GM19025 (cell line): ENCODE data around the gene PDE4B.

Experiments
- ATAC-seq: cut with Tn5 transposase; IDR thresholded peaks from one replicate; pipeline ENCODE4 v1.9.1; 2021; ENCODE audit warnings: mild to moderate bottlenecking, low read depth, moderate library complexity; ENCODE audit not compliant: unreplicated experiment

Gene PDE4B

GRCh38 chr1:65792669-65793358 is at the start of gene PDE4B:
Gene PDE4B (plus strand): TSS chr1:65792895.
- ATAC-seq, result no peak

GRCh38 chr1:65744731-65745130 is 48.0 kb upstream of the PDE4B start:
- no peak for ATAC-seq

DNA sequence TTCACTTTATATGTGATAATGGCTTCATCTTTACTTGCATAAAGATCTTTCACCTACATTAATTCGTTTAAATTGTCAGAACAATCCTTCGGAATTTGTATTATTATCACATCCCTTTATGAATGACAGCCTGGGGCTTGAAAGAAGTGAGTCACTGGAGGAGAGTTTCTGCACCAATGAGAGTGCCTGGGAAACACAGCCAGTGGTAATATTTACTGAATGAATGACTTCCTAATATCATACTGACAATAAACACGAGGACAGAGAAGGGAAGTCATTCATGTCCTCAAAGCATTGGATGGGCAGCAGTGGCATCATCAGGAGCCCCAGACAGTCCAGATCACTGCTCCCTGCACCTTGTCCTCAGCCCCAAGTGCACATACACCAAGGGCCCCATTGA is 40.7 kb upstream of the PDE4B start:
- no peak for ATAC-seq

- ATAC-seq, result no peak
Observed at GRCh38 chr1:65756616-65757015, 36.1 kb upstream of the PDE4B start.

DNA sequence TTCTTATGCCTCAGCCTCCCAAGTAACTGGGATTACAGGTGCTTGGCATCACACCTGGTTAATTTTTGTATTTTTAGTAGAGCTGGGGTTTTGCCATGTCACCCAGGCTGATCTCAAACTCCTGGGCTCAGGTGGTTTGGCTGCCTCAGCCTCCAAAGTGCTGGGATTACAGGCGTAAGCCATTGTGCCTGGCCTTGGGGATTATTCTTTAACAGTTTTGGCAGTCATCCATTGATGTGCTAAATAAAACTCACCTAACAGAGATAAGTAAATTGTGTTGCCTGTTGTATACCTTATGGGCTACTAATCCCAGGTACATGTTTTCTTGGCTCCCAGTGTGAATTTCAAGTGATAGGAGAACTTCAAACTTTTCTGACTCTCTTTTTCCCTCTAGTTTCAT is 35.2 kb upstream of the PDE4B start:
- ATAC-seq, result no peak

GRCh38 chr1:65758128-65758527 is 34.6 kb upstream of the PDE4B start:
- ATAC-seq, result no peak

DNA sequence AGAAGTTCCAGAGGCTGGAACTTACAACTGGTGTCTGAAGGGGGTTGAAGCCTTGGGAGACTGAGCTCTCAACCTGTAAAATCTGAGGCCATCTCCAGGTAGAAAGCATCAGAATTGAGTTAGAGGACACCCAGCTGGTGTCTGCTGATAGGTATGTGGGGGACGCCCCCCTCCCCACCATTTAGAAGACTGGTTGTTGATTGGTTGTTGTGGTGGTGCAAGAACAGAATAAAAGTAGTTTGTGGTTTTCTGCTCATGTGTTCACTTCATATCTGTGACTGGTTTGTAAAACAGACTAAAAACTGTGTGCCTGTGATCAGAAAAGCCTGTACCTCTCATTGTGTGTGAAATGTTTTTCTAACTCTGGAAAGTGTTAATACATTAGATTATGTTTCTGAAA is 33.2 kb upstream of the PDE4B start:
- no peak for ATAC-seq

DNA sequence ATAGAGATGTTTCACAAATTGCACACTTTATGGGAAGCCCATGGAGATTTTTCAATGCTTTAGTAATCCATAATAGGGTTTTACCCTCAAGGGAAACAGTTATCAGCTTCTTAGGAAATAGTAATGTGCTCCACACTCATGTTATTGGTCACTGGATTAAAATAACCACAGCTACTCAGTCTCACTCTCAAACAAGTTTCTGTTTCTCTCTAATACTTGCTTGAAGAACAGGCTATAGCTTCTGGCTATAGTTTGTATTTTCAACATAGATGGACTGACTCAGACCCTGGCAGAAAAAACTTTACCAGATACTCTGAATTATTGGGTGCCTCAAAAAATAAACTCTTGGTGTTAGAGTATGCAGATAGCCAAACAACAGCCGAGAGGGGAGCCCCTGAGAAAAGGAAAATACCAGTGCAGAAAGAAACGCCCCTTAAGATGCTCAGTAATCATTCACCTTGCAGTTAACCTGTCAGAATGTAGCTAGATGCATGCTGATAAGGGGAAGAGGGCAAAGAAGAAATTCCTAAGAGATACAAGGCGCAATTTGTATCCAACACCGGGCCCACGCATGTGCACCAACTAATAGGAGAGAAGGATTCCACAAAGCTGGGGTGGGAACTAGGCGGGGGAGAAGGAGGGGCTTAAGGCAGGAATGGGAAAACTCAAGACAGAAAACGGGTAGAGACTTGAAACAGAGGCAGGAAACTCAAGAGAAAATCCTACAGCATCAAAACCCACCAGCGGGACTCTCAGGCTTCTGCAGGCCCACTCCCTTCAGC is 30.4 kb upstream of the PDE4B start:
- peak; percentile 75 for ATAC-seq

- no peak for ATAC-seq
Observed at GRCh38 chr1:65764052-65764451, 28.6 kb upstream of the PDE4B start.

DNA sequence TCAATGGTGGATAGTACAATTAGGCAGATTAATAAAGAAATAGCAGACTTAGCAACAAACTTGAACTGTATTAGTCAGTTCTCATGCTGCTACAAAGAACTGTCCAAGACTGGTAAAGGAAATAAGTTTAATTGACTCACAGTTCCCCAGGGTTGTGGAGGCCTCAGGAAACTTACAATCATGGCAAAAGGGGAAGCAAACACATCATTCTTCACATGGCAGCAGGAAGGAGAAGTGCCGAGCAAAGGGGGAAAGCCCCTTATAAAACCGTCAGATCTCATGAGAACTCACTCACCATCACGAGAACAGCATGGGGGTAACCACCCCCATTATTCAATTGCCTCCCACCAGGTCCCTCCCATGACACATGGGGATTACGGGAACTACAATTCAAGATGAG is 27.1 kb upstream of the PDE4B start:
- no peak for ATAC-seq

GRCh38 chr1:65769636-65770035 is 23.1 kb upstream of the PDE4B start:
- ATAC-seq, result no peak

DNA sequence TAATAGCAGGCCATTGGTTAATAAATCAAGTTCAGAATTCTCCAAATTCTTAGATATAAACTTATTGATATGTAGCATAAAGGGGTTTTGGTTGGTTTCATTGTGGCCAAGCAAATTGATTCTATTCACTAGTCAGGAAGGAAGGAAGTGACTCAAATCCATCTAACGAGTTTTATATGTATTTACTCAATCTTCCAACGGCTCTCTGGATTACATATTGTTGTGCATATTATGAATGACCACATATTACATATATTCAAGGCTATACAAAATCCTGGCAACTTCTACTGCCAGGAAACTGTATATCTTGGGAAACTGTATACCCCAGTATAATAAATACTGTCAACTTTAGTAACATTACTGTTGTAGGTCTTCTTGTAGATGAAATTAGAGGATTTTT is 20.1 kb upstream of the PDE4B start:
- ATAC-seq, result no peak

DNA sequence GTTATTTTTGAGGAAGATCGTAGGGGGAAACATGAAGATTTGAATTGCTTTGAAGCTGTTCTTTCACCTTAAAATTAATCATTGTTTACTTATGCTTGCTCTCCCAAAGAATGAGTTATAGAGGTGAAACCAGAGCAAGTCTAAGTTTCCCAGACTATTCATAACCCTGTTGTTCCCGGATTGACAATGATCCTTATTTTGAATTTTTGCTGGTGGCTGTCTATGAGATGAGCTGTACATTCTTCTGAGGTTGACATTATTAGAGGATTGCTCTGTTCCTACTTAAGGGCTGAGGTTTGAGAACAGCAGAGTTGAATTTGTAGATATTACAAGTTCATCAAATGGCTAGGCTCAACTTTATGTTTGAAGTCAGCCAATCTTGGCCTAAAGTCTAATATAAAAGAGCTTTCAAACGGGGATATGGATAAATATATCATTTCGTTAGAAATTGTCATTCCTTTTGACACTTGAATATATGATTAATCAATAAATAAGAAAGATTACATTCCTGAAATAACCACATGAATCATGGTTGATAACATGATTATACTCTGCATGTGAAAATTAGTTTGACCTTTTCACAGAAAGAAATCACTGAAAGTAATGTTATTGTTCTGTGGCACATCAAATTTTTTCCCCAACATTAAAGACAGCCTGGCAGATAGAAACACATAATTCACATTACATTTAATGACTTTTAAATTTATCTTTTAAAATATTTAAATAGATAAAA is 19.1 kb upstream of the PDE4B start:
- ATAC-seq, result no peak

- no peak for ATAC-seq
Observed at GRCh38 chr1:65788762-65789161, 3.9 kb upstream of the PDE4B start.

GRCh38 chr1:65791396-65791795 is 1.3 kb upstream of the PDE4B start:
- ATAC-seq, result no peak

DNA sequence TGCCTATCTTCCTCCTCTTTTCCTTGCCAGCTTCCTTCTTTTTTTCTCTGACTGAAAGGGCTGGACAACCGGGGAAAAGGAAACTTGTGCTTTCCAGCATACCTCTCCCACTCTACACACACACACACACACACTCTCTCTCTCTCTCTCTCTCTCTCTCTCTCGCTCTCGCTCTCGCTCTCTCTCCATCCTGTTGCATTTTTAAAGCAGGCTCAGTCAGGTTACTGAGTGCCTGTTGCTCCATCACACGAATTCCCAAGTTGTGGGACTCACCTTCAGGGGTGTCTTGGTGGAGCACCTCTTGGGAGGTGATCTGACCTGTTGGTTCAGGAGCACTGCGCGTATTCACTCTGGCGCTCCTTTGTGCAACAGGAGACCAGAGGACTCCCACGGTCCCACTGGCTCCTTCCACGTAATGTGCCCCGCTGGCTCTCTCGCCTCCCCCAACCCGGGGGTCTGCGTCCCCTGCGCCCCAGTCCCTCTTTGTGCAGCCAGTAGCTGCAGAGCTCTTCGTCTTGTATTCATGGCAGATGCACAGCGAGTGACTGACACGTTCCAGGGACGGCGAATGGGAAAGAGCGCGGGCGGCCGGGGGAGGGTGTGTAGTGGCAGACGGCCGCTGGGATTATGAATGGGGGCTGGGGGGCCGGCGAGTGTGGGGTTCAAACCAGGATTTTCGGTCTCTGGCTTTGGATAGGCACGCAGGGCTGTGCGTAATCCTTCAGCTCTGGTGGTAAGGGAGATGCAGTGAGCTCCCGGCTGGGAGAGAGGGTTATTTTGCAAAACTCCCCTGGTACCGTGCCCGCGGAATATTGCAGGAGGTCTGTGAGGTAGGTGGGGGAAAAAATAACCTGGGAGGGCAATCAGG is 660 bp upstream of the PDE4B start:
- ATAC-seq, result no peak

GRCh38 chr1:65793359-65793732 is 651 bp downstream of the PDE4B start:
- no peak for ATAC-seq

- no peak for ATAC-seq
Observed at GRCh38 chr1:65795311-65795710, 2.6 kb downstream of the PDE4B start.

DNA sequence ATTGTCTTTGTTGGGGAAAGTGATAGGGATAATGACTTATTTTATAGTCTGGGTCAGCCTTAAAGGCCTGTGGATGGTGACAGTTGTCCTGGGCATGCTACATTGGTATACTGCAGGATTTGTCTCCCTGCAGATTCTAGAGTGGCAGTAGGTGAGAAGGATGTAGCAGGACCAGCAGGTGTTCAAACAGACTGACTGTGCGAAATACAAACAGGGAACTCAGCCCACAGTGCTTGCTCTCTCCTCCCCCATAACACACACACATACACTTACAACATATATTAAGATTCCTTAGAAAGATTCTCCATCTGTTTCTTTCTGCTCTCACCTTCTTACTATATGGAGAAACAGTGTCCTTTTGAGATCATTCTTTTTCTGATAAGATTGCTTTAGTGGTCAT is 6.9 kb downstream of the PDE4B start:
- no peak for ATAC-seq

DNA sequence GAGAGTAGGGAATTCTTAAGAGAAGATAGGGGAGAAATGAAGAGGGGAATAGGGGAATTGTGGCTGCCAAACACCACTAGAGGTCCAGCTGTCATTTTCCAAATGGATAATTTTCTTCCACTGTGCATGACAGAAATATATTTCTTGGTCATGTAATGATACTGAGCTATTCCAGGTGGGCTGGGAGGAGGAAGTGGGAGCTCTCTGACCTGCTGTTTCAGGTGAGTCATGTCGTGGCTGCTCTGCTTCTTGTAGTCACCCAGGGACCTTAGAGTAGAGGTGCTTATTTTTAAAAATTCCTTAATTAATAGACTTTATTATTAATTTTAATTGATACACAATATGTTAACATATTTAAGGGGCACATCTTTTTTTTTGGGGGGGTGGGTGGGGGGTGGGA is 11.9 kb downstream of the PDE4B start:
- ATAC-seq, result no peak

DNA sequence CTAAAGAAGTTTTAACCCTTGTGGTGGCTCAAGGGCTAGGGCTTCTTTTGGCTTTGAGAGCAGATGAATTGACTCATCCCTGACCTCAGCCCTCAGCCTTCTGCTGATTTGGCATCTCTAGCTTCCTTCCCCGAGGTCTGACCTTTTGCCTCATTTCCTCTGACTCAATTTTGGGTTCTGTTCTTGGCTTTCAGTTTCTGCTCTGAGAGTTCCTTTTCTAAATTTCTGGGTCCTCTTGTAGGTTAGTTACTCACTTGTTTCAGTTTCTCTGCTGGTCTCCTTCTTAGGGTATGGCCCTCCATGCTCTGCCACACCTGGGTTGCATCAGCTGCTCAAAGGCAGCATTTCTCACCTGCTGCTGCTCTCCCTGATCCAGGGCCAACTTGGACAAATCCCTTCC is 19.4 kb downstream of the PDE4B start:
- peak; percentile 100 for ATAC-seq
